Stimulated activated CD4-positive, alpha-beta T cell treated with anti-CD3 and anti-CD28 coated beads, TNF-alpha, amount 100 ng/mL, for 48 hours (primary cell): ENCODE results near the gene TERT.

Source experiments
- DNase-seq, 3 donors: peaks; one replicate each; pipeline ENCODE4 v3.0.0-alpha.2; 2020; ENCODE audit warnings: low read depth in 3 of 3

The TERT gene

GRCh38 chr5:1318659-1319251 is 23.9 kb upstream of the TERT start:
- DNase-seq: no peak

- DNase-seq: no peak
Observed at GRCh38 chr5:1317921-1318565, 23.2 kb upstream of the TERT start.

- DNase-seq: no peak
Observed at GRCh38 chr5:1316588-1317340, 21.9 kb upstream of the TERT start.

GRCh38 chr5:1315709-1316587 is 21.1 kb upstream of the TERT start:
- DNase-seq: peak in 2 of 3 donors; percentile 26 to 38

- DNase-seq: no peak
Observed at GRCh38 chr5:1315018-1315708, 20.3 kb upstream of the TERT start.

- DNase-seq: no peak
Observed at GRCh38 chr5:1314564-1314982, 19.7 kb upstream of the TERT start.

GRCh38 chr5:1312993-1313833 is 18.3 kb upstream of the TERT start:
- DNase-seq: no peak

- DNase-seq: no peak
Observed at GRCh38 chr5:1312206-1312605, 17.3 kb upstream of the TERT start.

GRCh38 chr5:1311439-1312055 is 16.7 kb upstream of the TERT start:
- no peak for DNase-seq

GRCh38 chr5:1310118-1310517 is 15.2 kb upstream of the TERT start:
- no peak for DNase-seq

GRCh38 chr5:1304033-1304432 is 9.2 kb upstream of the TERT start:
- no peak for DNase-seq

- DNase-seq: no peak
Observed at GRCh38 chr5:1302258-1302657, 7.4 kb upstream of the TERT start.

GRCh38 chr5:1300581-1301083 is 5.8 kb upstream of the TERT start:
- no peak for DNase-seq

- no peak for DNase-seq
Observed at GRCh38 chr5:1299961-1300360, 5.1 kb upstream of the TERT start.

GRCh38 chr5:1299511-1299850 is 4.6 kb upstream of the TERT start:
- DNase-seq: no peak

- no peak for DNase-seq
Observed at GRCh38 chr5:1298723-1299510, 4.0 kb upstream of the TERT start.

GRCh38 chr5:1298067-1298551 is 3.2 kb upstream of the TERT start:
- DNase-seq: no peak

GRCh38 chr5:1297243-1297642 is 2.4 kb upstream of the TERT start:
- no peak for DNase-seq

- no peak for DNase-seq
Observed at GRCh38 chr5:1295650-1296037, 776 bp upstream of the TERT start.
